ENCODE results near the gene COL11A2.

The COL11A2 gene

DNA sequence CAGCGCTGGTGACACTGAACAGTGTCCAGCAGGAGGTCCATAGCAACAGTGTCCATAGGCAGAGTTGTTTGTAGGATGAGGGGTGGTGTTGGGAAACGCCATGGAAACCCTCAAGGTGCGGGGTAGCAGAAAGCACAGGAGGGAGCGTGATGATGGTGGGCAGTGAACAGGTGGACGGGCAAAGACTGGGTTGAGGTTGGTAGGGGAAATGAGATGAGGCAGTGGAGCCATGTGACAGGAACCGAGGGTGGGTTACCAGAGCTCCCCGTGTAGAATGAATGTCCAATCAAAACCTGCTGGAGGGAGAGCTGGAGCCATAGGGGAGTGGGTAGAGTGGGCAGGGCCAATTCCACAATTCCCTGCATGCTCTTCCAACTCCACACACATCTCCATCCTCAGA is 78.5 kb downstream of the COL11A2 start:
- no peak for DNase-seq
